ENCODE measurements around the gene KIAA0825. TPM values are rescaled to one million over a fixed set of nuclear protein-coding genes. Genes with fewer than 3 reads are reported as not detected.

KIAA0825 gene
- total RNA-seq, 1 donor from 2014 or later, result 10.8 TPM

DNA sequence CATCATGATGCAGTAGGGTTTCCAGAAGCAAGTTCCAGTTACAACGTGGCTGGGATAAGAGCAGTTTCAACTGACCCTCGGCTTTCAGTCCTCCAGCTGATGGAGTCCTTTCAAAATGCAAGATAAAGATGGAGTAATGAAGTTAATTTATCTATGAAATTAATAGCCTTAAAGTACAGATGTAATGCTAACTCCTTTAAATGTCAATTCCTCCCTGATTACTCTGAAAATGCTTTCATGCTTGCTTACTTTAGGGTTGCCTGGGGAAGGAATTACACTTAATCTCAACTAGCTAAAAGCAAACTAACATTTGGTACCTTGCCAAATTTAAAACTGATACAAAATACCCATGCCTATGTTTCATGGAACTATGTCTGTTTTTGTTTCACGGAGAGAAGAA lies 178.4 kb downstream of the KIAA0825 start:
- DNase-seq (ENCODE audit: low read depth), result peak; percentile 22

DNA sequence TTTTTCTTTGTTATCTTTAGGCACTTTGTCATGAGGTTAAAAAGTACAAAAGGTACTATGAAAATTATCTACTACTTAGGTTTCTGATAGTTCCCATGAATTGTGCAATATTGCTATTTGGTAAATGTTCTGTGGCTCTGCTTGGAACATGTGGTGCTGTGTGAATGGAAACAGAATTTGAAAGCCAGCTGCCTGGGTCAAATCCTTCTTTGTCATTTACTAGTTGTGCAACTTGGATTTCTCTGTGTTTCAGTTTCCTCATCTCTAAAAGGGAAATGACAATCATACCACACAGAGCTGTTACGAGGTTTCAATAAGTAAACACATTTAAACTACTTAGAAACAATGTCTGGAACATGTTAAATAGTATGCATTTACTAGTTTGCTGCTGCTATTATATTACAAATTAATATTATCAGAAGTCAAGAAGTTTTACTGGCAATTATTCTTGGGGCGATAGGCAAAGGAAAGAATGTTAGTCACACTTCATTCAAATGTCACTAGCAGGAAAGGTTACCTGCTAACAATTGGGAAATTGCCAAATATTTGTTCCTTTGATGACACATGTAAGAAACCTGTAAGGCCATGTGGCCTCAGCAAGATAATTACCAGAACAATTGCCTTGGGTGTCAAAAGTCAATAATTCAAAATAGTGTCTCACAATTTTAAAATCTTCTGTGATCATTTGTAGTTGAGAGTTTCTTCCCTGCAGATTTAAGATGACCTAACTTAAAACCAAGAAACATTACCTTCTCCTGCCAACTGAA lies 184.8 kb downstream of the KIAA0825 start:
- peak; percentile 89 for DNase-seq (ENCODE audit: low read depth)

DNA sequence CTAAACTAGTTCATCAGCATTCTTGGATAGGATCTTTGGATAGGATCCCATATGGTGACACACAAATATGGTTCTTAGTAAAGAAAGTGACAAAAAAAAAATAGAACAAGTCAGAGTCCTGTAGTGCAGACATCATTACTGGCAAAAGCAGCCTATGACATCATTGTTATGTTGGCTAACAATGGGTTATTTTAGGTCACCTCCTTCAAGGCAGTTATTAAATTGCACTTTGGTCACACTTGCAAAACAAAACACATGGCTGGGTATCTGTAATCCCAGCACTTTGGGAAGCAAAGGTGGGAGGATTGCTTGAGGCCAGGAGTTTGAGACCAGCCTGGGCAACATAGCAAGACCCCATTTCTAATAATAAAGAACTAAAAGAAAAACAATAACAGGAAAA lies 185.9 kb downstream of the KIAA0825 start:
- peak; percentile 74 for DNase-seq (ENCODE audit: low read depth)

DNA sequence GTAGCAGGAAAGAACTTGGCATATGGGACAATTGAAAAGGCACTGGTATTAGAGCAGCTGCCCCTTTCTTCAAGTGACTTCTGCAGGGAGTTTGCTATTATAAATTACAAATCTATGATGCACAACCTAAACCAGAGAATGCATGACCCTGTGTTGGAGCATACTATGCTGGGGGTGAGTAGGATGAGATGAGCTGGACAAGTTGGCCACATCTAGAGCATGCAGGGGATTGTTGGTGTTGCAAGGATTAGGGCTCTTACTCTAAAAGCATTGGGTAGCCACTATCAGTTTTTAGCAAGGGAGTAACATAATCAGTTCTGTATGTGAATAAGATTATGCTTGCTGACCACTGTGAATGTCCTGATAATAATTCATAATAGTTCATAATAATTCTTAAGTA lies 186.7 kb downstream of the KIAA0825 start:
- DNase-seq (ENCODE audit: low read depth), result no peak

DNA sequence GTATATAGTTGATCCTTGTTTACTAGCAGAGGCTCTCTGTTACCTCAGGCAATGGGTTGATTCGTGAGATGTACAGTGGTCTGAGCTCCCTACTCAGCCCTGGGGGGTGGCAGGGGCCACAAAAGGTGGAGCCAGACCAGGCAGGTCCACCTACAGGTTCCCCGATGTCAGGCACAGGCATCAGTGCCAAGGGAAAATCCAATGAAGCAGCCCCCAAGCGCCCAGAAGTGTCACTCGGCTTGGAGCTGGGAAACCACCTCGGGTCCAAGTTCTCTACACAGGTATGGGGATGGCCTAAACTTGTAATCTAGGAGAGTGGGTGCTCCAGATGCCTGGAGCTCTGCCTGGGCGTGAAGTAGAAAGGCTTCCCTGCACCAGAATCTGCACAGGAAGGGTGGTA lies 188.8 kb downstream of the KIAA0825 start:
- no peak for DNase-seq (ENCODE audit: low read depth)

DNA sequence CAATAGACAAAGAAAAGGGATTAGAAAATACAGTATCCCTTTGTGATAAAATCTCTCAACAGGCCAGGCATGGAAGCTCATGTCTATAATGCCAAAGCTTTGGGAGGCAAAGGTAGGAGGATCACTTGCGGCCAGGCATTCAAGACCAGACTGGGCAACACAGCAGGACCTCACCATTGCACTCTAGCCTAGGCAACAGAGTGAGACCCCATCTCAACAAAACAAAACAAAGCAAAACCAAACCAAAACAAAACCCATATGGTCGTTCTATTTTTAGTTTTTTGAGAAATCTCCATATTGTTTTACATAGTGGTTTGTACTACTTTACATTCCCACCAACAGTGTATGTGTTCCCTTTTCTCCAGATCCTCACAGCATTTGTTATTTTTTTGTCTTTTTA lies 193.0 kb downstream of the KIAA0825 start:
- DNase-seq (ENCODE audit: low read depth), result no peak

DNA sequence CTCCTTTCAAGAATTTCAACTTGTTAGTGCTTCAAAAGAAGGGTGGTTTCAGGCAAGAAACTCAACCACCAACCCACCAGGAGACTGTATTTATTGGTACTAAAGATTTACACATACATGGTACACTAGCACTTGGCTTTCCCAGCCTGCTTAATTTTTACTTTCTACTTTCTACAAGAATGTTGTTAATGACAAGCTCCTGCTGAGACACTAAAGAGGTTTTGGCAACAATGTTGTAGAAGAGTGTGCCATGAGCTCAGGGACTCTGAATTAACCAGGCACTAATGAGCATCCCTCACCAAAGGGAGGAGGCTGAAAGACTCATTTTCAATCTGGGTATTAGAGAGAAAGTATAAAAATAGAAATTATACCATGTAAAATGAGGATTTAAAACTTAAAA lies 195.0 kb downstream of the KIAA0825 start:
- DNase-seq (ENCODE audit: low read depth), result peak; percentile 18

DNA sequence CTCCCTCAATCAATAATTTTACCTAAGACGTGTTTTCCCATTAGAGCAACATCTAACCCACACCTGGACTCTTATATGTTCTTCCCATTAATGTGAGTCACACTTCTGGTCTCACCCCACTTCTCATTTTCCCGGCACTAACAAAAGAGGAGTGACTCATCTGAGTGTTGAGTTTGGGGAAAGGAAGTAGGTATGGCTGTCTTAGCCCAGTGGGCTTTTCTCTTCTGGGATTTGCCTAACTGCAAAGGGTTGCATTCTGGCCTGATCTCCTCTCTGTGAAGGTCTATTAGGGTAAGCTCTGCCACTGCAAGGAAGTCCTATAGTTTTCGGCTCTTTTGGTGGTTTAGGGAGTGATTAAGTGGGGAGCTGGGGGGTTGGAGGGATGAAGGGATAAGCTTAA lies 195.6 kb downstream of the KIAA0825 start:
- DNase-seq (ENCODE audit: low read depth), result peak; percentile 92

DNA sequence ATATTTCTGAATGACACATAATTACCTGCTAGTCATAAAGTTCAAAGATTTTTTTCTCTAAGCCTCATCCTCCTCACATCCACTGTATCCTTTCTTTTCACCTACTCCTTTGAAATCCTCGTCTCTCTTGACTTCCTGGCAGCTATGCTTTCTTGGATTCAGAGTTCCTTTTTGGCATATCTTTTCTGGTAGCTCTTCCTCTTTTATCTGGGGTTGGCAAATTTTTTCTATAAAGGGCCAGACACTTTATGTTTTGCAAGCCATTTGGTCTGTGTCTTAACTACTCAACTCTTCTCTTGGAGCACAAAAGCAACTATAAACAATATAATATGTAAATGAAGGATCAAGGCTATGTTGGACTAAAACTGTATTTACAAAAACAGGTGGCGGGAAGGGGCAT lies 197.5 kb downstream of the KIAA0825 start:
- no peak for DNase-seq (ENCODE audit: low read depth)

DNA sequence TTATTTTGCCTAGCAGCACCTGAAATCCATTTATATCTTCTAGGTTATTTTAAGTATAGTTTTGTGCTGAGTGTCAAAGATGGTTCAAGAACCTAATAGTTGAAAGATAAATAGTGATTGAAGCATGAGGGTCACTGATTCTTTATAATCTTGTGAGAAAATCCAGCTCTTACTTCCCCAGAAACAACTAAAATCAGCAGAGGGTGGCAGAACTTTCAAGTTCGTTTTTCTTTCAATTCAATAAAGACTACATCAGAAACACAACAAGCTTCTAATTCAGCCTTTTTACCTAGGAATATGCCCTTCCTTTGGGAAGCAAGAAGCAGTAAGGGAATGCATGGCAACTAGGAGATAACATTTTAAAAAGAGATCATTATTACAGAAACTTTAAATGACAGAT lies 202.6 kb downstream of the KIAA0825 start:
- DNase-seq (ENCODE audit: low read depth), result no peak

DNA sequence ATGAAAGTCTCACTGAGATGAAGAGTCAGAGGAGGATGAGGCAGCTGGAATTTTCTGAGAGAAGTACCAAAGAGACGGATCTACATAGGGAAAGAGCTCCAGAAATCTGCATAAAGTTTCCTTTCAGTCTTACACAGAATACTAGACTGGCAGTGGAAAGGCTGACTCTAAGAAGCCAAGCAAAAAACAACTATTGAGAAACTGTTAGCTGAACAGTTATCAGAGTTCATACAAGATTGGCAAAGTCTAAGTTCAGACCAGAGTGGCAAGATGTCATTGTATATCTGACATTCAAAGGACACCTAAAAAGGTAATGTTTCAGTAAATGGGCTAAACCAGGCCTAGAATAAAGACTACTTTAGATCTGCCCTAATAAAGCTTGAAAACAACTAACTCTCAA lies 209.0 kb downstream of the KIAA0825 start:
- DNase-seq (ENCODE audit: low read depth), result no peak

DNA sequence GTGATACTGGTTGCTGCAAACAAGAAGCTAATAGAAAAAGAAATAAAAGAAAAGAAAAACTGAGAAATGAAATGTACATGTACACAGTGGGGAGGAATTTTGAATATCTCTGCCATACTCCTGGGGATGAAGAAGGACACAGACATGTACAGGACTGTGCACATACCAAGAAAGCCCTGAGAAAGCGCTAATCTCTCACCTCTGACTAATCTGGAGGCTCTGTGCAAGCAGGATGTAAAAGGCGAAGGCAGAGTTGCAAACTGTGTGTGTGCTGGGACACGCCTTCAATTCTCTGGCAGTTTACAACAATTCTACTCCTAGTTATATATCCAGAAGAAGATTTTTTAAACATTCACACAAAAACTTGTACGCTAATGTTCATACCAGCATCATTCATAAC lies 211.4 kb downstream of the KIAA0825 start:
- DNase-seq (ENCODE audit: low read depth), result peak; percentile 6

DNA sequence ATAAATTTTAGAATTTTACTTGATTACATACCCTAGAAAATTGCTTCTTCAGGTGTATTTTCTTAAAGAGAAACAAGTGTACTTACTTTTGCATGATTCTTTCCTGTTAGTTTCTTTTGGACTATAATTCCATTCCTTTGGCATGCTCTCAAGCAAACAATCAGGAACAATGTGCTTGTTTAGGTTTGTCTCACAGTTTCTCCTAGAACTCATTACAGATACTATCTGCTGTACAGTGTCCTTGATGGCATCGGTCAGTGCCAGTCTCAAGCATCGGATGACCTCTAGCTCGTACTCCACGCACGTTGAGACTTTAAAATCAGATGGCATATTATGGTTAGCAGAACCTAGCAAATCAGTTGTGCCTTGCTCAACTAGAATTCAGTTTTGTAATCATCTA lies 214.9 kb downstream of the KIAA0825 start:
- DNase-seq (ENCODE audit: low read depth), result no peak

DNA sequence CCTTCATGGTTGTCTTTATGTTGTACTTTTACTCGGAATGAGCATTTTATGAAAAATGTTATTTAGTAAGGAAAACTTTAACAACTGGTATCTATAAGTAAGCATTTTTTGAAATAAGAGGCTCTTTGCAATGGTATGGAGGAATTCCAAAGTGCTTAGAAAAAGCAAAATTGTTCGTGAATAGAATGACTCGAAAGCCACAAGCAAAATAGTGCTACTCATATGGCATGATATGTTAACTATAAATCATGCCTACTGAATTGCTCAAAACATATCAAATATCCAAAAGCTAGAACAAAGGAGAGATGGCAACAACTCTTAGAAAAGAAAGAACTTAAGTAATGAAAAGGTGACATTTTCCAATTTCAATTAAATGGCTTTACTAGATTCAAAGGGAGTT lies 216.3 kb downstream of the KIAA0825 start:
- DNase-seq (ENCODE audit: low read depth), result no peak

DNA sequence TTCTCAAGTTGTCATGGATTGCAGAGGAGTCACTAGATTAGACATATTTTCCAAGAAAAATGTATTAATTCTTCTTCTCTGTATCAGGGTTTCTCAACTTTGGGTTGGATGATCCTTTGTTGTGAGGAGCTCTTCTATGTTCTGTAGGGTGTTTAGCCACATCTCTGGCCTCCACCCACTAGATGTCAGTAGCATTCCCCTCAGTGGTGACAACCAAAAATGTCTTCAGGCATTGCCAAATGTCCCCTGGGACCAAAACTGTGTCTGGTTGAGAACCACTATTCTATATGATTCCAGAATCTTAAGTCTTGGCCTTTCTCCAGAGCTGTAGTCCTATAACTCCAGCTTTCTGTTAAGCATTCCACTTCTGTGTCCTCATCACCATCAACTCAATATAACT lies 220.9 kb downstream of the KIAA0825 start:
- DNase-seq (ENCODE audit: low read depth), result no peak

DNA sequence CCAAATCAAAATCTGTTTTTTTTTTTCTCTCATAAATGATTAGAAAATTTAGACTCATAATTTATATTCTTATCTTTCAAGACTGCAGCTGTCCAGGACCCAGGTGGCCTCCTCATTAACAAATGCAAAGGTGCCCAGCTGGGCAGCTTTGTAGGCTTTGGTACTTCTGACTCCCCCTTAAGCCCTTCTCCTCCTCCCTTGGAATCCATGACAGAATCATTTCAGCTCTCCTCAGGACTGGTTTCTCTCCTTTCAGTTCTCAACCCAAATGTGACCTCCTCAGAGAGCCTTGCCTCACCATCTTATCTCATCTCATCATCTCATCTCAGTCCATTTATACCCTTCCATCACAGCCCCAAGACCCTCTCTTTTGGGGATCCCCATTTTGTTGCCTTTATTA lies 221.7 kb downstream of the KIAA0825 start:
- no peak for DNase-seq (ENCODE audit: low read depth)

DNA sequence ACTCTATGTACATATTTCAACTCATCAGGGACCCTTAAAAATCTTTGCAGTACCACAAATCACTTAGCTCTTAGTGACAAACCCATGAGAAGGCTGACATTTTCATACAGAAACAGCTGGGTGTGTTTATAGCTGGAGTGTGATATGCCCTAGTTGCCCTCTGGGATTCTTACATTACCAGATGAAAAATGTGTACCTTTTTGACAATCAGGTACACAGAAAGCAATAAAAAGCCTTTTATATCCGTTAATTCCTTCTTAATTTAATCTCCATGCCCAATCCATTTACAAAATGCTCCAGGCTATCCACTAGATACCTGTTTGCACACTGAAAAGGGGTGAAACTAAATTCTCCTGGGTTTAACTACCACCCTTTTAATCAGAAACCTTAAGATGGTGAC lies 222.9 kb downstream of the KIAA0825 start:
- no peak for DNase-seq (ENCODE audit: low read depth)

DNA sequence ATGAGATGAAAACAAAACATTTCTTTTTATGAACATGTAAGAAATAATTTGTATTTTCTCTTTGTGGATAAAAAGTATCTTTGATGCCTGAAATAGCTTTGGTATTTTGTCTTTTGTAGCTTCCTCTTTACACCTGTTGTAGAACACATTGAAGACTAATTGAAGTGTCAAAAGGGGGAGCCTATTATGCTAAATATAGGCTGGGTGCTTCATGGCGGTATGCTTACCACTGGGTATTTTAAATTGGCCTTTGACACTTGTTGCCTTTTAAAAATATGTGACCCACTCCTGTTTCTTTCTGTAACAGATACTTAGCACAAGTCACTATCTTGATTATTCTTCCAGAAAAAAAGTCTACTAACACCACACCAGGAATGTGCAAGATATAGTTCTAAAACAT lies 226.4 kb downstream of the KIAA0825 start:
- no peak for DNase-seq (ENCODE audit: low read depth)

DNA sequence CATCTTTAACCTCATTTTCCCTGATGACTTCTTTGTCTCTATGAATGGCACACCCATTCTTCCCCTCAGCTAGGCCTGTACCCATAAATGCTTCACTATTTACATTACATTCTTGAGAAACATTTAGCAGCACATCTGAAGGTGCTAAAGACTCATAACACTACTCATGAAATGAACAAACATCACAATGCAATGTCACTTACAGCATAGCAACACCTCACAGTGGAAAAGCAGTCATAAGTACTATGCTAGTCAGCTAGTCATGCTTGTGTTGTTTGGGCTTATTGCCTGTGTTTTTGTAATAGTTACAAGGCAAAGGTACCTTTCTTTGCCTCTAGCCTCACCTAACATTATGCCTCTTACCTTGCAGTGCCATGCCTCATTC lies 228.9 kb downstream of the KIAA0825 start:
- DNase-seq (ENCODE audit: low read depth), result no peak

DNA sequence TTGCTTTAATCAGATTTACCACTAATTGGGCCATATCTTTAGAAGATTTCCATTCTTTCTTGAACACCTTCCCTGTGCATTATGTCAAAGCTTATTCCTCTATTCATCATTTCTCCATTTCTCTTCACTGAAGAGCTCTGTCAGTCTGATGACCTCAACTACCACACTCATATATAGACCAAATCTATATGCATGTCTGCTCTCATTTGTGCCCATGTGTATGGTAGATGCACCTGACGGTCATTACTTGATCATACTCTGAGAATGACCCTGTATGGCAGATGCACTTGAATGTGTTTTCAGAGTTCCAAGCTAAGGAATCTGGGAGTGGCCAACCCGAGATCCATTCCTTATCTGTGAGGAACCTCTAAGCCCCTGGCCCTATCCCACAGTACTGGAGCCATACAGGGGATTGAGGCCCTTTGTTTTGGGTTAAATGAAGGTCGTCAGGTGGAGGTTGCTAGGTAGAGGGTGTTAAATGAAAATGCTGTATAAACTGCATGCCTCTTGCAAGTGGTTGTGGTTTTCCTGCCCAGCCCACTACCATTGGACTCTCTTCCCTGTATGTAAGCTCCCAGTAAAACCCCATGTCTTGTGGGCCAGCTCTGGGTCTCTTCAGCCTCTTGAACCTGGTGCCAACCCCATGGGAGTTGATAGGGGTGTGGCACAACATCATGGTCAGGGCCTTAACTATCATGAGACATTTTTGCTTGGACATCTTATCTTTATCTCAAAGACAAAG lies 229.5 kb downstream of the KIAA0825 start:
- DNase-seq (ENCODE audit: low read depth), result no peak

DNA sequence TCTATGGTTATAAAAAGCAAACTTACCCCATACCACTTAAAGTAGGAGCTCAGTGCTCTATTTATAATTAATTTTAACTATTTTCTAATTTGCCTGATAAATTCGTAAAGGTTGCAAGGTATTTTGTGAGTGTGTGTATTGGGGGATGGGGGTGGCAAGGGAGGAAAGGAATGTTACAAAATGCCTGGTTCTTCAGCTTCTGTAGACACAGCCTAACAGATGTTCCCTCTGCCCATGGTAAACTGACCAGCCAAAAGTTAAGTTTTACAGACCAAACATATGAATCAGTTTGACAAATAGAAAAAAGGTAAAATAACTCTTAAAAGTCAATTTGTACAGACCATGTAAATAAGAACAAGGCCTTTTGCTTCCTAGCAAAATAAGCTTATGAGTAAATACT lies 232.6 kb downstream of the KIAA0825 start:
- no peak for DNase-seq (ENCODE audit: low read depth)

DNA sequence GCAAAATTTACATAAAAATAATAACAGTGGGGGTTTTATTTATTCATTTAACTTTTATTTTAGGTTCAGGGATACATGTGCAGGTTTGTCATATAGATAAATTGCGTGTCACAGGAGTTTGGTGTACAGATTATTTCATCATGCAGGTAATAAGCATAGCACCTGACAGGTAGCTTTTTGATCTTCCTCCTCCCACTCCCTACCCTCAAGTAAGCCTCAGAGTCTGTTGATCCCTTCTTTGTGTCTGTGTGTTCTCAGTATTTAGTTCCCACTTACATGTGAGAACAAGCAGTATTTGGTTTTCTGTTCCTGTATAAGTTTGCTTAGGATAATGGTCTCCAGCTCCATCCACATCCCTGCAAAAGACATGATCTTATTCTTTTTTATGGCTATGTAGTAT lies 240.3 kb downstream of the KIAA0825 start:
- DNase-seq (ENCODE audit: low read depth), result no peak

DNA sequence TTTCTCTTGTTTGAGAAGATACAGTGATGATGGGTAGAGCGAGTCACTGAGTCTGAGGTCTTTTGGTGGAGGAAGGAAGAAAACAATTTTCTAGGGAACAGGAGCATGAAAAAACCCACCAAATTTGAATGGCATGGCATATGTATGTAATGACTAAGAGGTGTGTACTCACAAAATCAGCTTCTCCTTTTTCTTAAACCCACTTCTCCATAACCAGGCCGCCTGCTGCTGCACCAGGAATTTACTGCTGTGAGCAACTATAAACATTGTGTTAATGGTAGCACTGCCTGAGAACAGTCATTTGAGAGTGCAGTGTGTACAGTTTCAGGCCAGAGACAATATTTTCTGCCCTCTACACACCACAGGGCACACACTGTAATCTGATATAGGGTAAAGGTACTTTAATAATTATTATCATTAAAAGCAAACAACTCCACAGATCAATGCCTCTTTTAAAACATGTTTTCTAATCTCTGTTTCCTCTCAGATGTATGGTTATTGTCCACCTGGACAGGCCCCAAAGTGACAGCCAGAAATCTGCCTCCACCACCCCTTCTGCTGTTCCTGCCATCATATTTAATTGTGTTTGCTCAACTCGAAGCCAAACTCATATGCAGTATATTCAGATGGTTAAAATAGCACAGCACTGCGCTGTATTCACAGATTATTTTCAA lies 241.6 kb downstream of the KIAA0825 start:
- no peak for DNase-seq (ENCODE audit: low read depth)

Data from renal cortical epithelial cell (primary cell).